D721Med (cell line): ENCODE results near the gene NOTCH1.

Experiments
- DNase-seq: peaks from one replicate; pipeline ENCODE4 v3.0.0; 2011; ENCODE audit warnings: low spot score; ENCODE audit not compliant: insufficient read length
- FAIRE-seq: peaks from 2 replicates; lab custom pipeline; 2011; peaks lifted over from hg19 to GRCh38; lab: Jason Lieb, UNC
- CTCF ChIP-seq: IDR thresholded peaks from 2 replicates; pipeline ENCODE4 v1.5.1; 2012; ENCODE audit warnings: mild to moderate bottlenecking, control low read depth; ENCODE audit not compliant: insufficient read depth; ENCODE audit errors: missing control alignments

NOTCH1 gene

GRCh38 chr9:136588663-136589464 lies 43.0 kb upstream of the NOTCH1 start:
- no peak for TF ChIP-seq CTCF
- DNase-seq (no peak), FAIRE-seq (no peak)

GRCh38 chr9:136587944-136588662 lies 42.3 kb upstream of the NOTCH1 start:
- no peak for TF ChIP-seq CTCF
- no peak for FAIRE-seq
- no peak for DNase-seq

GRCh38 chr9:136587145-136587943 lies 41.5 kb upstream of the NOTCH1 start:
- FAIRE-seq (no peak), DNase-seq (no peak)
- no peak for TF ChIP-seq CTCF

GRCh38 chr9:136586391-136586953 lies 40.6 kb upstream of the NOTCH1 start:
- no peak for TF ChIP-seq CTCF
- DNase-seq (no peak), FAIRE-seq (no peak)

- no peak for DNase-seq
- no peak for TF ChIP-seq CTCF
- no peak for FAIRE-seq
Observed at GRCh38 chr9:136585531-136586120, 39.8 kb upstream of the NOTCH1 start.

GRCh38 chr9:136584934-136585333 lies 39.1 kb upstream of the NOTCH1 start:
- no peak for FAIRE-seq

More at GRCh38 chr9:136584934-136585333, 39.1 kb upstream of the NOTCH1 start:
- DNase-seq, result no peak
- TF ChIP-seq CTCF, result no peak
